Measurements from ENCODE around the gene KIF1A. TPM values are rescaled to one million over a fixed set of nuclear protein-coding genes. Genes with fewer than 3 reads are reported as not detected.
"Not testable (repeated sequence)": the region's sequence is repeated elsewhere in the genome, so short reads cannot be mapped to it uniquely, and the experiment has no call there.

Gene KIF1A
- polyA plus RNA-seq, 1 donor = 15.8 TPM

DNA sequence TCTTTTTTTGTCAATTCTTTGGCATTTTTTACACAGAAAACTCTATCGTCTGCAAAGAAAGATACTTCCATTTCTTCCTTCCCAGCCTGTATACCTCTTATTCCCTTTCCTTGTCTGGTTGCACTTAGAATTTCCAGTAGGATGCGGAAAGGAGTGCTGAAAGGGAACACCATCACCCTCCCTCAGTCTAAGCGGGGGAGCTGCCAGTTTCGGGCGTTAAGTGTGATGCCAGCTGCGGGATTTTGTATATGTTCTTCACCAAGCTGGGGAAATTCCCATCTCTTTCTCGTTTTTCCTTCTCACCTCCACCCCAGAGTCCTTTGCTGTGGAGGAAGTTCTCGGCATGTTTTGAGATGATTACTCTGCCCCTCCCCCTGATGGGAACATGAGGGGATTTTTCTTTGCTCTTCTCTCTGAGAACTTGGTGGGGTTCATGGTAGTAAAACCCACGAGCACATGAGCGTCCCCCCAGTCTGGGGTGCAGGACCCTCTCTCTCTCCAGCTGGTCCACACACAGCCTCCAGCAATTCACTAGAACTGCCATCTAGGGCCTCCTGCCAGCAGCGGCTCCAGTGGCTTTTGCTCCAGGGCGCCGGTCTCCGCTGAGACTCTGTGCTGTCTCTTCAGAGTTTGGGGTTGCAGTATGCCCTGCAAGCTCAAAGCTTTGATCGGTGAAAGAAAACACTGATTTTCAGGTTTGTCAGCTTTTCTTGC, 112.8 kb downstream of the KIF1A start:
- DNase-seq = no peak
- Histone ChIP-seq H3K36me3 (ENCODE audit: control insufficient read depth, insufficient read depth, low read length) (no peaks in the 10 kb centered on the region), H3K27me3 (ENCODE audit: control insufficient read depth, insufficient read depth, low read length) (peaks cover 14% of the 10 kb centered on the region), H3K4me3 (ENCODE audit: low read length) (no peak overlapping the region), H3K9me3 (ENCODE audit: control insufficient read depth, low read depth, low read length) (no peaks in the 10 kb centered on the region), H3K27ac (ENCODE audit: low read length) (no peak overlapping the region), H3K4me1 (ENCODE audit: control insufficient read depth, insufficient read depth, low read length) (no peaks in the 10 kb centered on the region)
- 100% methylated on average over 1 of the region's 15 CpGs for WGBS (ENCODE audit: insufficient coverage, low lambda C conversion rate)

DNA sequence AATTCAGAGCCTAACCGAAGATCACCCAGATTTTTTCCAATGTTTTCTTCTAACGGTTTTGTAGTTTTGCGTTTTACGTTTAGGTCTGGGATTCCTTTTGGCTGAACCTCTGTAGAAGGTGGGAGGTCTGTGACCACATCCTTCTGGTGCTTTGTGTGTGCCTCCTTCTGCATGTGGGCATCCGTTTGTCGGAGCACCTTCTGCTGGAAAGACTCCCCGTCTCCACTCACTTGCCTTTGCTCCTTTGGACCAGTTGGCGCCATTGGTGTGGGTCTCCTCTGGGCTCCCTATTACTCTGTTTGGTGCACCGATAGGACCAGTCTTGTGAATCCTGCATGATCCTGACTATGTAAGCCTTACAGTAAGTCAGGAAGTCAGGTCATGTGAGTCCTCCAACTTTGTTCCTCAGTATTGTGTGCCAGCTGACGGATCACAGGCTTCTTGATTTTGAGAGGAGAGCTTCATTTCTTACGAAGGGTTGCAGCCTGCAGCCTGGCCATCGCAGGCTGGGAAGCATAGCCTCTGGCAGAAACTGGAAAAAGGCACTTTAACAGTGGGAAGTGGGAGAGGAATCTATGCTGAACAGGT, 114.7 kb downstream of the KIF1A start:
- no peaks in the 10 kb centered on the region for H3K36me3 ChIP-seq (ENCODE audit: control insufficient read depth, insufficient read depth, low read length)
- no peak overlapping the region for H3K4me3 ChIP-seq (ENCODE audit: low read length)
- DNase-seq = no peak
- H3K27ac ChIP-seq (ENCODE audit: low read length) = no peak overlapping the region
- 90% methylated on average over 3 of the region's 12 CpGs for WGBS (ENCODE audit: insufficient coverage, low lambda C conversion rate)
- H3K27me3 ChIP-seq (ENCODE audit: control insufficient read depth, insufficient read depth, low read length) = peaks cover 14% of the 10 kb centered on the region
- no peaks in the 10 kb centered on the region for H3K4me1 ChIP-seq (ENCODE audit: control insufficient read depth, insufficient read depth, low read length)
- H3K9me3 ChIP-seq (ENCODE audit: control insufficient read depth, low read depth, low read length) = no peaks in the 10 kb centered on the region

DNA sequence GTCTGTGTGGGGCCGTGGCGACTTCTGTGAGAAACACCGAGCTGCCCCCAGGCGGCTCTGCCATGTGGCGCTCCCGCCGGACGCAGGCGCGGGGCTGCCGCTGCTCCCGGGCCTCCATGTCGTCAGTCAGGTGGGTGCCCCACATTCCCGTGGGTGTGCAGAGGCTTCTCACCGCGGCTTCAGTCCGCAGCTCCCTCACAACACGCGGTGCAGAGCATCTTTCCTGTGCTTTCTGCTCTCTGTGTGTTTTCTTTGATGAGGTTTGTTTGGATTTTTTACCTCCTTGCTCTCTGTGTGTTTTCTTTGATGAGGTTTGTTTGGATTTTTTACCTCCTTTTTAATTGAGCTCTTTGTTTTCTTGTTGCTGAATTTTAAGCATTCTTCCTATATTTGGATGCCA, 115.4 kb downstream of the KIF1A start:
- Histone ChIP-seq H3K36me3 (ENCODE audit: control insufficient read depth, insufficient read depth, low read length) (no peaks in the 10 kb centered on the region), H3K9me3 (ENCODE audit: control insufficient read depth, low read depth, low read length) (no peaks in the 10 kb centered on the region), H3K4me3 (ENCODE audit: low read length) (no peak overlapping the region), H3K27ac (ENCODE audit: low read length) (no peak overlapping the region), H3K27me3 (ENCODE audit: control insufficient read depth, insufficient read depth, low read length) (peaks cover 14% of the 10 kb centered on the region), H3K4me1 (ENCODE audit: control insufficient read depth, insufficient read depth, low read length) (no peaks in the 10 kb centered on the region)
- DNase-seq = no peak
- no CpG with 5 or more reads among the region's 19 CpGs for WGBS (ENCODE audit: insufficient coverage, low lambda C conversion rate)

DNA sequence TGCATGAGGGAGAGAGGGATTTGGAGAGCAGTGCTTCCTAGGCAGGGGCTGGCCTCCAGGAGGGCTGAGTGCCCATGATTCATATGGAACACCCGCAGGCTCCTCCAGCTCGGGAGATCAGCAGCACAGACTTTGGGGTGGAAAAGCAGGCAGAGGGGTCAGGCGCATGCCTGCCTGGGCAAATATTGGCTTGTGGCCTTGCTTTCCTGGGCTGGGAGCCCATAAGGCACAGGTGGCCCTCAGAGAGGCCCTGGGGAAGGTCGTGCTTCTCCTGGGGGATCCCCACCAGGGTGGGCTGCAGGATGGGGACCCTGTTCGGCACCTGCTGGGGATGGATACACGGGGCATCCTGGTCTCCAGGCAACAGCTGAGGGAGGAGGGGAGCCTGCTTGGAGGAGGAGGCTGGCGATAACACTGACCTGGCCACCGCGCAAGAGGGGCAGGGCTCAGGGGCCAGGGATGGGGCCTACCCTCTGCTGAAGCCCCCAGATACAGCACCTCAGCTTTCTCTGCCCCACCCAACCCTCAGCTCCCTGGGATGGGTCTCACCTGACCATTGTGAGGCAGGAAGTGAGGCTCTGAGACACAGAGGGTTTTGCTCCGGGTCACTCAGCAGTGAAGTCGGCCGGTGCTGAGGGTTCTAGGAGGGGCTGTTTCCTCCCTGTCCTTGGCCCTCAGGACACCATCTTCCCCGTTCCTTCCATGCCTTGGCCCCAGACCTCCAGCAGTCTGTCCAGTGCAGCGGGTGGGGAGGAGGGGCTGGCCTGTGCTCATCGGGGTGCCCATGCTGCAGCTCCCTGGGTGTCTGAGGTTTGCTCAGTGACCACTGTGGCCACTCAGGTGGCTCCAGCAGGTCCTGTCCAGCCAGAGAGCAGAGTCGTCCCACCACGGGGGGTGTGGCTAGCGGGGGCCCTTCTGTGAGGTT, 116.3 kb downstream of the KIF1A start:
- peaks cover 14% of the 10 kb centered on the region for H3K27me3 ChIP-seq (ENCODE audit: control insufficient read depth, insufficient read depth, low read length)
- no CpG with 5 or more reads among the region's 18 CpGs for WGBS (ENCODE audit: insufficient coverage, low lambda C conversion rate)
- H3K9me3 ChIP-seq (ENCODE audit: control insufficient read depth, low read depth, low read length) = no peaks in the 10 kb centered on the region
- H3K4me1 ChIP-seq (ENCODE audit: control insufficient read depth, insufficient read depth, low read length) = no peaks in the 10 kb centered on the region
- DNase-seq = no peak
- H3K27ac ChIP-seq (ENCODE audit: low read length) = no peak overlapping the region
- H3K4me3 ChIP-seq (ENCODE audit: low read length) = no peak overlapping the region
- no peaks in the 10 kb centered on the region for H3K36me3 ChIP-seq (ENCODE audit: control insufficient read depth, insufficient read depth, low read length)

DNA sequence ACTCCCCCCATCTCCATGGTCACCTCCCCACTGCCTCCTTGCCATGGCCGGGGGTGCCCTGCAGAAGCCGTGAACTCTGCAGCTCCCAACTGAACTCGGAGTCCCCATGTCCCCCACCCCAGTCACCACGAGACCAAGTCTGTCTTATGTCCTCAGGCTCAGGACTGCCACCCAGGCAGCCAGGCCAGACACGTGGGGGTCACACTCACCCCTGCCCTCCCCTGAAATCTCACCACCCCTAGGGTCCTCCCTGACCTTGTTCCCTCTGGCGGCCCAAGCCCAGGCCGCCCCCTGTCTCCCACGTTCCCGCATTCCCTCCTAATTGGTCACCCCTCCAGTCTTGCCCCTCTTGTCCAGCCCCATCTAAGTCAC, 117.4 kb downstream of the KIF1A start:
- peaks cover 14% of the 10 kb centered on the region for H3K27me3 ChIP-seq (ENCODE audit: control insufficient read depth, insufficient read depth, low read length)
- 82% methylated on average over 3 of the region's 9 CpGs for WGBS (ENCODE audit: insufficient coverage, low lambda C conversion rate)

DNA sequence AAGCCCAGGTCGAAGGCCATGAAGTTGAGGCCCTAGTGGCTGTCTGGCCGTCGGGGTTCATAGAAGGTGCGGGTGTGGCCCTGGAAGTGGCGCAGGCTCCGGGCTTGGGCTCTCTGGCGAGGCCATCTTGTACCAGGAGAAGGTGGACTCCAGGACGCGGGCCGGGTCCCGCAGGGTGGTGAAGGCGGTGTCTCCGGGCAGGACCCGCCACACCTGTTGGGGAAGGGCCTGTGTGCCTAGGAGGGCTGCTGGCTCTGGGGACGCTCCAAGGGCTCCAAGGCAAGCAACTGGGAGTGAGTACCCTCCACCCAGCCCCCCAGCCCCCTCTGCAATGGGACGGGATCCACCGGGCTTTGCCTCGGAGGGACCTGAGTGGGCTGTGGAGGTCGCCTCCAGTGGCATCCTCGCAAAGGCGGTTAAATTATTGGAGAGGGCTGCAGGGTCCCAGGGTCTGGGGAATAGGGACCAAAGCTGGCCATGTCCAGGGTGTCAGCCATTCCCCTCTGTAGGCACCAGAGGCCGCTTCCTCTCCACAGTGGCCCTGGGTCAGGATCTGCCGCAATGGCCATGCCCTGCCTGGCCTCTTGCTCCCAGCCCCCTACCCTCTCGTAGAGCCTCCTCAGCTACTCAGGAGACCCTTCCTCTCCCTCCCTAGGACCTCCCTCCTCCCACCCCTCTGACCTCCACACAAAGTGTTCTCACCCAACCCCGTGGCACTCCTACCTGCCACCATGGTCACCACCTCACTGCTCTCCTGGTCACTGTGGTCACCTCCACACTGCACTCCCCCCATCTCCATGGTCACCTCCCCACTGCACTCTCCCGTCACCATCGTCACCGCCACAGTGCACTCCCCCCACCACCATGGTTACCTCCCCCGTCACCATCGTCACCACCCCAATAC, 118.0 kb downstream of the KIF1A start:
- DNase-seq = no peak
- no peak overlapping the region for H3K4me3 ChIP-seq (ENCODE audit: low read length)
- H3K27ac ChIP-seq (ENCODE audit: low read length) = no peak overlapping the region
- H3K4me1 ChIP-seq (ENCODE audit: control insufficient read depth, insufficient read depth, low read length) = no peaks in the 10 kb centered on the region
- peaks cover 14% of the 10 kb centered on the region for H3K27me3 ChIP-seq (ENCODE audit: control insufficient read depth, insufficient read depth, low read length)
- H3K9me3 ChIP-seq (ENCODE audit: control insufficient read depth, low read depth, low read length) = no peaks in the 10 kb centered on the region
- no peaks in the 10 kb centered on the region for H3K36me3 ChIP-seq (ENCODE audit: control insufficient read depth, insufficient read depth, low read length)
- WGBS (ENCODE audit: insufficient coverage, low lambda C conversion rate) = no CpG with 5 or more reads among the region's 30 CpGs

More for the DNA sequence above, 117.4 kb downstream of the KIF1A start:
- H3K36me3 ChIP-seq (ENCODE audit: control insufficient read depth, insufficient read depth, low read length) = no peaks in the 10 kb centered on the region
- H3K4me3 ChIP-seq (ENCODE audit: low read length) = no peak overlapping the region
- no peak for DNase-seq
- no peaks in the 10 kb centered on the region for H3K9me3 ChIP-seq (ENCODE audit: control insufficient read depth, low read depth, low read length)
- no peaks in the 10 kb centered on the region for H3K4me1 ChIP-seq (ENCODE audit: control insufficient read depth, insufficient read depth, low read length)
- H3K27ac ChIP-seq (ENCODE audit: low read length) = no peak overlapping the region

DNA sequence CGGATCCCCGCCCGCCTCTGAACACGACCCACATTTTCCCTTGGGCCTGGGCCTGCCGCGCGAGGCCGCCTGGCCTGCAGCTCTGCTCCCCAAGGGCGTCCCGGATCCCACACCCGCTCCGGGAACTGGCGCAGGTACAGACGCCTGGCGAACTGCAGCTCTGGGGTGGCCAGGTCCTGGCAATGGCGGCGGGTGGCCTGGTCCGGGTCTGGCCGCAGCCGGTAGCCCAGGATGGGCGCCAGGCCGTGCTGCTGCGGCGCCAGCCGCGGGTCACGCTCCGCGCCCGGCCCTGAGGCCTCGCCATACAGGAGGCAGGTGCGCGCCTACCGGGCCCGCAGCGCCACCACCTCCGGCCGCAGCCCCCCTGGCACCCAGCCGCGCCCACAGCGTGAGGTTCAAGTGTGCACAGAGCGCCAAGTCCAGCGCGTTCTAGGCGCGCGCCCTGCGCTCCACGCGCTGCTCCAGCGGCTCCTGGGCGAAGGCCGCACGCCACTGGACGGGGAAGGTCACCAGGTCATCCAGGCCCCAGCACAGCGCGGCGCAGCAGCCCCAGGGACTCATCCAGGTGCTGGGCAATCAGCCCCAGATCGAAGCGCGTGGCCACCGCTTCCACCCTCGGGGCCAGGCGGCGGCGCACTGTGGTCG, 118.8 kb downstream of the KIF1A start:
- DNase-seq = no peak
- H3K36me3 ChIP-seq (ENCODE audit: control insufficient read depth, insufficient read depth, low read length) = no peaks in the 10 kb centered on the region
- WGBS (ENCODE audit: insufficient coverage, low lambda C conversion rate) = no CpG with 5 or more reads among the region's 67 CpGs
- no peak overlapping the region for H3K4me3 ChIP-seq (ENCODE audit: low read length)
- H3K4me1 ChIP-seq (ENCODE audit: control insufficient read depth, insufficient read depth, low read length) = no peaks in the 10 kb centered on the region
- H3K27me3 ChIP-seq (ENCODE audit: control insufficient read depth, insufficient read depth, low read length) = peaks cover 14% of the 10 kb centered on the region
- H3K27ac ChIP-seq (ENCODE audit: low read length) = no peak overlapping the region
- H3K9me3 ChIP-seq (ENCODE audit: control insufficient read depth, low read depth, low read length) = no peaks in the 10 kb centered on the region

DNA sequence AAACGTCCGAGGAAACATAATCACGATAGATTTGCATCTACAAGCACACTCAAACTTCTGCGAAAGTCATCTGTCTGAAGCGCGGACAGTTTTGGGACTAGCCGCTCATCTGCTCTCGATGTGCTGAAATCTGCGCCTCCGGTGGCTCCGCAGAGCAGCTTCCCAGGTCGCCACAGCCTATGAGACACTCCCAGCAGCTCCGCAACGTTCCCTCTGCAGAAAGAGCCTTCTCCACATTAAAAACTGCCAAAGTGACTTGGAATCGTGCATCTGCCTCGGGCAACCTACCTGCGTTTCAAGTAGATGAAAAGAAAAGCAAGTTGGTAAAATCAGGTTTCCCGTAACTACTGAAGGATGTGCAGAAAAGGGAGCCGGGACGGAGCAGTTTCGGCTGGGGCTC, 119.4 kb downstream of the KIF1A start:
- not testable (repeated sequence) for H3K9me3 ChIP-seq (ENCODE audit: control insufficient read depth, low read depth, low read length); H3K27ac ChIP-seq (ENCODE audit: low read length); H3K36me3 ChIP-seq (ENCODE audit: control insufficient read depth, insufficient read depth, low read length); H3K4me3 ChIP-seq (ENCODE audit: low read length); DNase-seq; H3K4me1 ChIP-seq (ENCODE audit: control insufficient read depth, insufficient read depth, low read length)
- peaks cover 14% of the 10 kb centered on the region for H3K27me3 ChIP-seq (ENCODE audit: control insufficient read depth, insufficient read depth, low read length)
- WGBS (ENCODE audit: insufficient coverage, low lambda C conversion rate) = no CpG with 5 or more reads among the region's 21 CpGs

DNA sequence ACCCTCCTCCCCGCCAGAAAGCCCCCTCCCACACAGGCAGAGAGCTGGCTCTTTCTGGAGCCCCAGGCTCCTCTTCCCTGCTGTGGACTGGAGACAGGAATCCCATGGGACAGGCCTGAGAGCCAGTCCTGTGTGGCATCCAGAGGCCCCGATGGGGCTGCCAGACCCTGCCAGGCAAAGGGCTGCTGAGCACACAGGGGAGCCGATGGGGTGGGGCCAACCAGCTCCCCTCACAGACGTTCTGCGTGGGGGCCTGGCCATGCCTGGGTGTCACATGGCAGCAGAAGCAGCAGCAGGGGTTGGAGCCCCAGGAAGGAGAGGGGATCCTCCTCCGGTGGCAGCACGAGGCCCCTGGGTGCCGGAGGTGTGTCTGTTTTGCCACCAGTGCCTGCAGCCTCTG, 120.2 kb downstream of the KIF1A start:
- WGBS (ENCODE audit: insufficient coverage, low lambda C conversion rate) = no CpG with 5 or more reads among the region's 8 CpGs
- not testable (repeated sequence) for H3K4me3 ChIP-seq (ENCODE audit: low read length); H3K27ac ChIP-seq (ENCODE audit: low read length); H3K36me3 ChIP-seq (ENCODE audit: control insufficient read depth, insufficient read depth, low read length); DNase-seq; H3K9me3 ChIP-seq (ENCODE audit: control insufficient read depth, low read depth, low read length); H3K4me1 ChIP-seq (ENCODE audit: control insufficient read depth, insufficient read depth, low read length)
- peaks cover 14% of the 10 kb centered on the region for H3K27me3 ChIP-seq (ENCODE audit: control insufficient read depth, insufficient read depth, low read length)
